CD4-positive, alpha-beta T cell treated with Interleukin-4 for 1 hour (primary cell): ENCODE measurements around the gene AQP1.

Experiments used
- DNase-seq, 2 donors: peaks; one replicate each; pipeline ENCODE4 v3.0.0-alpha.2; 2020 to 2022

Gene AQP1

DNA sequence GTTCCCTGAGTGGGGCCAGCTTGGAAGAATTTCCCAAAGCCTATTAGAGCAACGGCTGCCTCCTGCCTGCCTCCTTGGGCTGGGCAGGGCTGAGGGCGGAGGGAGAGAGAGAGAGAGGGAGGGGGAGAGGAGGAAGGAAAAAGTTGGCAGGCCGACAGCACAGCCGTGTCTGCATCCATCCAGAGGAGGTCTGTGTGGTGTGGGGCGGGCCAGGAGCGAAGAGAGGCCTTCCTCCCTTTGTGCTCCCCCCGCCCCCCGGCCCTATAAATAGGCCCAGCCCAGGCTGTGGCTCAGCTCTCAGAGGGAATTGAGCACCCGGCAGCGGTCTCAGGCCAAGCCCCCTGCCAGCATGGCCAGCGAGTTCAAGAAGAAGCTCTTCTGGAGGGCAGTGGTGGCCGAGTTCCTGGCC is at the start of gene AQP1:
AQP1 (plus strand) TSS at position 293 of the 409 bp plus-strand sequence; CDS start at position 350, 57 bp downstream.
- DNase-seq, result no peak

DNA sequence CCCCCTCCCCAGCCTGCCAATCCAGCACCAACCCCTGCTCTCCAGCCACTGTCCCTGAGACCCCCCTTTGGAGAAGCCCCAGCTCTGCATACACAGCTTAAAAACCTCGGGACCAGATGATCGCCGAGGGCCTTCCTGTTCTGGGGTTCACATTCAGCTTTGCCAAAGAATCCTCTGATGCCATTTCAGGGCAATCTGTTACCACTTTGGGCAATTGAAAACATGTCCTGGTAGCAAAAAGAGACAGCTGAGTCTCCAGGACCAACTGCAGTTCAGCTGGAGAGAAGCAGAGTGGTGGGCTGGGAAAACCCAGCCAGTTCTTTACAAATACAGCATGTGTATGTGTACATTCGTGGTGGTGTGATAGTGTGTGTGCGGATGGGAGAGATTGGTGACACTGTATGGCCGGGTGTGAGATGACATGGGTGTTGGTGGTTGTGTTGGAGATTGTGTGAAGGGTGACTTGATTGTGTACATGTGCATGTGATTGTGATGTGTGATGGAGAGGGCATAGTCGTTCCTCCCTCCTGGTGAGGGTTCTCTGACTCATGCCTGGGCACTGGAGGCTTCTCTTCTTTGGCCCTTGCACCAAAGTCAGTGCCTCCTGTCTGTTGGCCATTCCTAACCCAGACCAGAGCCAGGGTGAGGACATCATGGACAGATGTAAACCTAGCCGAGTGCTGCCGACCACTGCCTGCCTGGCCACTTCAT is 48.5 kb upstream of the AQP1 start:
- DNase-seq, result no peak

DNA sequence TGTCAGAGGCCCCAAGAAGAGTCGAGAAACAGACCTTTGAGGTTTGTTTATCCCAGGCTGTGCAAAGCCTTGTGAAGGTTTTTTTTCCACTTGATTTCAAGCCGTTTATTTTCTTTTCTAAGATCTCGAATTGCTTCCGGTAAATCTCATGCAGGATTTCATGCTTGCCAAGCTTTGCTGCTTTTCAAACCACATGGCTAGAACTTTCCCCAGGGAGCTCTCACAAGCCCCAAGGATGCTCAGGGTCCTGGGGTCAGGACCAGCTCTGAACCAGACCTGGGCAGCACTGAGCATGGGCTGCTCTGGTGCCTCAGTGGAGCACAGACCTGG is 48.0 kb upstream of the AQP1 start:
- DNase-seq, result no peak

DNA sequence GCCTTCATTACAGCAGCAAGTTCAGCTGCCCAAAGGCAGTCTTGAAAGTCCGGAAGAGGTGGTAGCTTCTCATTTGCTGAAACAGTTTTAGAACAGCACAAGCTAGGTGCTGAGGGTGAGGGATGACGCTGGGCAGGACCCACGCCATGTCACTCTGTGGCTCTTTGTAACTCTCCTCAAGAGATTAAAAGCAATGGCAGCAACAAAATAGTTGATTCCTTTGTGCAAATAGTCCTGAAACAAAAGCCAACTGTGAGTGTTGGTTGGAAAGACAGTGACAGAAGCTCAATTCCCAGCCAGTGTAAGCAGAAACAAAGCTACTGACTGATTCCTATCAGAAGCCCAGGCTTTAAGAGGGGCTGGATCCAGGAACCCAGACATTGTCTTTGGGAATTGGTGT is 47.6 kb upstream of the AQP1 start:
- no peak for DNase-seq

DNA sequence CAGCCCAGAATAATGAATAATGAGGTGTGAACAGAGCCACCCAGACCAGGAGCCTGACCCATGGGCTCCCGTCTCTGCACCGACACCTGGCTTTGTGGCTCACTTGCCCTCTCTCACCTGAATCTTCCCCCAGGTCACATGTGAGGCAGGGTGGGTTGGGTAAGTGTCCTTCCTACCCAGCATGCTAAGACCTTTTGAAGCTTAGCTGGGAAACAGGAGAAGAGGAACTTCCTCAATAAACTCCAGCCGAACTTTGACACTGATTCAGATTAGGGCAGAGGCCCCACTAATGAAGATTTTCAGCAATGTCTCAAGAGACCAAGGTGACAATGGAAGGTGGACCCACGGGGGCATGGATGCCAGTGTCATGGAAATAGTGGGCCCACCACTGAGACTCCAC is 46.6 kb upstream of the AQP1 start:
- DNase-seq, result no peak

DNA sequence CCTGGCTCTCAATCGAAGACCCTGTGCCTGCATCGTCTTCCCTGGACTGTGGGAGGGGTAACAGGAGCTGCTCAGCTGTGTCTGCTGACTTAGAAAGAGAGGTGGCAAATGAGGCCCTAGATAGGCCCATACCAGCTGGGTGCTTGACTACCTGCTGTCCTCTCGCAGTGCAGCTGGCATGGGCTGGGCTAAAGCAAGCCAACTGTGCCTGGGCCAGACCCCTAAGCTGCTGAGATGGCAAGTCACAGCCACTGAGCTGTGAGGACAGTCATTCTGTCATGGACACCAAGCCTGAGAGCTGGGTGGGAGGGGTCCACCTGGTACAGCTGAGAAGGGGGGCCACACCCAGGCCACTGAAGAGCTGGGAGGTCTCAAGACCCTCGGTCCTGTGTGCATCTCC is 45.8 kb upstream of the AQP1 start:
- no peak for DNase-seq

DNA sequence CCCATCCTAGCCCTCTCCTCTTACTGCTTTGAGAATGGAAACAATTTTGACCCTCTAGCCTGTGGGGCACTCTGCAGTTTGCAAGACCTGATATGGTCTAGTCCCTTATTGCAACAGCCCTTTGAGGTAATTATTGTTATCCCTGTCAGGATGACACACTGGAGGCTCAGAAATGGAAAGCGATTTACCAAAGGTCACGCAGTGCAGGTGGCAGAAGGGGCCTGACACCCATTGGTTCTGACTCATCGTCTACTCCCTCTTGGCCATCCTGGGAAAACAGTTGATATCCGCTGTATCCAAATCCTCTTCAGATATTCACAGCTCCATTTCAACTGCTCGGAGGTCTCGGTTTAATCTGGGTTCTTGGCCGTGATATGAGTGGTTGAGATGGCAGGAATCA is 44.7 kb upstream of the AQP1 start:
- no peak for DNase-seq

DNA sequence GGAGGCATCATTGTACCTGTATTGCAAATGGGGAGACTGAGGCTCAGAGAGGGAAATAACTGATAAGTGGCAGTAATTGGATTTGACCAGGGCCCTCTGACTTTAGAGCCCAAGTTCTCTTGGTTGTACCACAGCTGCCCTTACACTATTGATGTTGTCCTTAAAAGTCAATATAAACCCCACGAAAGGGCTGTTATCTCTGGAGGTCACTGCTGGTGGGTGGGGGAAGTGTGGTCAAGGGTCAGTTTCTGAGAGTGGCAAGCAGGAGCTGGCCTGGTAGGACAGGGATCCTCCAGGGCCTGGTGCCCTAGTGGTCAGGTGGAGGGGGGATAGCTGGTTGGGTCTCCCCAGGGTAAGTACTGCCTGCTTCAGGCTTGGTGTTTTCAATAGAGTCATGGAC is 44.2 kb upstream of the AQP1 start:
- no peak for DNase-seq

DNA sequence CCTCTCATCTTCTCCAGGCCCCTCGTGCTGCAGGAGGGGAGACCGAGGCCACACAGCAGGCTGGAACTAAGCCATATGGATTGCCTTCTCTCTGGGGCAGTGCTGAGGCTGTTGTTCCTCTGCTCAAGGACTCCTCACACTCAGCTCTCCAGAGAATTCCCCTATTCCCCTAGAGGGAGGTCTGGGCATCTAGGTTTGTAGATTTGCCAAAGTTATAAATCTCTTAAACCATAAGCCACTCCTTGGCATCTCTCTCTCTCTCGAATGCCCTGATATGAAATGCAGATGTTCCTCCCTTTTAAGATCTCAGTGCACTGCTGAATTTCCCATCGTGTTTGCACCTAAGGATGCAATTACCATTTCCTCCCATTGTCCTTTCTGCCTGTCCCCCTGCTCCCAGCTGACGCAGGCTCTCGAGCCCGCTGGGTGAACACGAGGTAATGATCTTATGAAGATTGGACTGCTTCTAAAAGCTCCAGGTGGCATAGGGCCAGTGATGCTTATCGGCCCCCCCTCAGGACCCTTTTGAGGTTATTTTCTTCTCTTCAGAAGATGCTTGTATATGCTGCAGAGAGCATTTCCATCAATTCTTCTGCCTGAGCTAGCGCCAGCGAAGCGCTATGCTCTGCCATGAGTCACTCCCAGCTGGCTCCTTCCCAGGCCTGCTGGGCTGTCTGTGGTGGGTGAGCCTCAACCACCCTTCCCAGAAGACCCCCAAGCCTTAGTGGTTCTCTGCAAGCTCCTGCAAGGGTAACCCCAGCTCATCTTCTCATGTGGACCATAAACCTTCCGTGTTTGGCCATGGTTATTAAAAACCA is 41.6 kb upstream of the AQP1 start:
- DNase-seq, result no peak

DNA sequence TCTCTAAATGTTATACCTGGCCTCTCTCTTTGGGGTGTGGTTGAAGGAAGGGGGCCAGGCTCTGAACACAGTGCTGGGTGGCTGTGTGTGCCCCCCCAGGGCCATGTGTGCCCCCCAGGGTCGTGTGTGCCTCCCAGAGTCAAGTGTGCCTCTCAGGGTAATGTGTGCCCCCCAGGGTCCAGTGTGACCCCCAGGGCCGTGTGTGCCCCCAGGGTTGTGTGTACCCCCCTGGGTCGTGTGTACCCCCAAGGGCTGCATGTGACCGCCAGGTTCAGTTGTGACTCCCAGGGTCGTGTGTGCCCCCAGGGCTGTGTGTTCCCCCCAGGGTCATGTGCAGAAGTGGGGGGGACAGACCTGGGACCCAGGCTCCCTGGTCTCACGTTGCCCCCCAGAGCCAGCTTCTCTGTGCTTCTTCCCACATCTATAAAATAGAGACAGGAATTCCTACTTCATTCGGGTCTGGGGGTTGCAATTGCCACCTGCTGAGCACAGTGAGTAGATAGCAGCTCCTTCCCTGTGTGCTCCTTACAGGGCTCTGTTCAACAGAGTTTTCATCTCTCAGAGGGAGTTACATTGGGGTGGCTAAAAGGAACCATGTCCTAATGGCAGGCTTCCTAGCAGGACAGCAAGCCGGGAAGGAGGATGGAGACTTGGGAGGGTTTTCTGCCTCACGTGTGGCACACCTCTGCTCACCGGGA is 40.7 kb upstream of the AQP1 start:
- no peak for DNase-seq

DNA sequence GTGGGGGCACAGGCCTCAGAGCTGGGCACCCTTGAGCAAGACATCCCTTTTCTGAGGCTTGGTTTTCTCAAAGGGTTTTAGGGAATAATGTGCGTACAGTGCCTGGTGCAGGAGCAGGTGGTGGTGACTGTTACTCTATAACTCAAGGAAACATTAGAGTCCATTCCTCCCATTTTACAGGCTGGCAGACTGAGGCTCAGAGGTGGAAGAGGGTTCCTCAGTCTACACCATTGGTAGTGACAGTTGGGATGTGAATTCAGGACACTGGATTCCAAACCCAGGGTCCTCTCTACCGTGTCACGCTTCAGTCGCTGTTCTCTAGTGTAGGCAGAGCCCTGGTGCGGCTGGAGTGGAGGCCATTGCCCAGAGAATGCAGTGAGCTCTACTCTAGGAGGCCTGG is 40.0 kb upstream of the AQP1 start:
- DNase-seq, result no peak

DNA sequence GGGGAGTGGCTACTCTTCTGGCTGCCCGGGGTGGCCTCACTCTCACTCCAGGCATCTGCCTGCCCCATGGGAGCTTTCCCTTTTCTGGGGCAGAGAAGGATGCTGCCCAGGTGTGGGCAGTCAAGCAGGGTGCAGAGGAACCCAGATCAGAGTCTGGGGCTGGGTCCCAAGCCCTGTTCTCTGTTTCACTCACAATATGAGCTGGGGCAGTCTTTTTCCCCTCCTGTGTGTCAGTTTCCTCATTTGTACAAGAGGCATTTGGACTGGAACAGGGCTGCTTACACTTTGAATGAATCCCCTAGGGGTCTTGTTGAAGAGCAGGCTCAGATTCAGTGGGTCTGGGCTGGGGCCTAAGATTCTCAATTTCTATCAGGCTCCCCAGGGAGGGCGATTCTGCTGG is 38.4 kb upstream of the AQP1 start:
- DNase-seq, result no peak

DNA sequence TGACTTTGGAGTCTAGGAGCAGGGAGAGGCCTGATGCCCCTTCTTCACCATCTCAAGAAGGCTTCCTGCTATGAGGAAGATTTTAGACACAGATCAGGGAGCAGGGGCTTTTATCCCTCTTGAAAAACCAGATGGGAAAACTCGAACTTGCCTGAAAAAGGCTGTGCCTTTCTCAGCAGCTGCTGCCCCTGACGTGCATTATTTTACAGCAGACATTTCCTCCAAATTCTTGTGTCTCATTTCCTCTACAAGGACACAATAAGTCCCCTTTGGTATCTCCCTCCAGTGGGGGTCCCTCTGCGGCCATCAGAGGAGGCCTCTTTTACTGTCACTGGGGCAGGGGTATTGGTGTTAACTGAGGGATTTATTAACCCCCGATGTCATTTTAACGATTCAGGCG is 38.0 kb upstream of the AQP1 start:
- DNase-seq, result no peak

DNA sequence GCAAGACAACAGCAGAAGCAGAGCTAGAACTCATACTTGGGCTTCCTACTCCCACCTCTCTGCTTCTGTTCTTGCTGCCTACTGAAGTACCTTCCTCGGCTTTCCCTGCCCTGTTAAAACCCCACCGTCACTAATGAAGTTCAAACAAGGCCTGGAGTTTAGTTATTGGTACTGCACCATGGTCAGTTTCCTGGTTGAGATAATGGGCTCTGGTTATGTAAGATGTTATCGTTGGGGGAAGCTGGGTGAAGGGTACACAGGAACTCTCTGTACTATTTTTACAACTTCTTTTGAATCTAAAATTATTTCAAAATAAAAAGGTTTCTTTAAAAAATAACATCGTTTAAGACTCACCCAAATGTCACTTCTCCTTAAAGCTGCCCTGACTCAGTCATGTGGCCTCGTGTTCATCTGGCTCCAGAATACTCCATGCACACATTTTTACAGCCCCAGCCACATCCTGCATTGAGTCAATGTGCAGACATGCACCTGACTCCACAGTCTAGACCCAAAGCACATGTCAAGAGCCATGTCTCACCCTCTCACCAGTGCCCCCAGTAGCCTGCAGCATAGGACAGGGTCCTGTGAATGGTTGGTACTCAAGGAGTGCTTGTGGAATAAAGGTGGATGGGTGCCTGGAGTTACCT is 36.9 kb upstream of the AQP1 start:
- no peak for DNase-seq

DNA sequence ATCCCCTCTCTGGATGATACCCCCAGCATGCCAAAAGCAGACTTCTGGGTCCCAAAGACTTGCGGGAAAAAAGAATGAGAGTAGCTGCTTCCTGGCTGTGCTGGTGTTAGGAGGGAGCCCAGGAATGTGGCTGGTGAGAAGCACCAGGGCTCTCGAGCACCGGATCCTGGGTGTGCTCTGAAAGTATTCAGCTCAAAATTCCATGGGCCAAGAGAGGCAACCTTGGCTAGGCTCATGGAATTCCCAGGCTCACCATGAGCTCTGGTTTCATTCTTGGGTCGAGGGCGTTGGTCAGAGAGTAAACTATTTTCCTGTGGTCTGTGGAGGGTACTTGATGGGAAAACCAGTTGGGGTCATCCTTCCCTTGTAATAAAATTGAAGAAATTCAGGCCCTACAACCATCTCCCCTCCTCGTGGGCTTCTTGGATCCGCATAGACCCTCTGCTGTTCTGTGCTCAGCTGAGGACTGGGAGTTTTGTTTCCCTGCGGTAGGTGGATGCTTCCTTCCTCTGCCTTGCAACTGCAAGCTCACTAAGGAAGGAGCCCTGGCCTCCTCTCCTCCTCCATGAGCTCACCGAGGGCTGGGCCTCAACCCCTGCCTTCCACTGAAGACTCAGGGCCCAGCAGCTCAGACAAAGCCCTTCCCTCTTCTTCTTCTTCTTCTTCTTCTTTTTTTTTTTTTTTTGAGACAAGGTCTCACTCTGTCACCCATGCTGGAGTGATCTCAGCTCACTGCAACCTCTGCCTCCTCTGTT is 34.5 kb upstream of the AQP1 start:
- no peak for DNase-seq

DNA sequence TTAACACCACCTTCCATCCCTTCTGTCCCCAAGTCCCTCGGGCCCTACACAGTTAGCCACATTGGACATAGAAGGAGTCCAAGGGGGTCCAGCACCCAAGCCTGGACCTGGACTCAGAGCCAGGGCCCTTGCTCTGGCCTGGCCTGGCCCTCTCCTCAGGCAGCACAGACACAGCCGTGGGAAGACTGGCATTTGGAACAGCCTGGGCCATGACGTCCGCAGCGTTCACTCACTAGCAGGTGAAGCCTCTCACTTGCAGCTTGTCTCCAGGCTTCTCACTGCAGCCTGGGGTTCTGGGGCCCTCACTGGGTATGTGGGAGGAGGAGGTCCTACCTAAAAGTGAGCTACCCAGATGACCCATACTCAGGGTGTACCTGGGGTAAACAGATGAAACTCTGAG is 33.7 kb upstream of the AQP1 start:
- DNase-seq, result no peak

DNA sequence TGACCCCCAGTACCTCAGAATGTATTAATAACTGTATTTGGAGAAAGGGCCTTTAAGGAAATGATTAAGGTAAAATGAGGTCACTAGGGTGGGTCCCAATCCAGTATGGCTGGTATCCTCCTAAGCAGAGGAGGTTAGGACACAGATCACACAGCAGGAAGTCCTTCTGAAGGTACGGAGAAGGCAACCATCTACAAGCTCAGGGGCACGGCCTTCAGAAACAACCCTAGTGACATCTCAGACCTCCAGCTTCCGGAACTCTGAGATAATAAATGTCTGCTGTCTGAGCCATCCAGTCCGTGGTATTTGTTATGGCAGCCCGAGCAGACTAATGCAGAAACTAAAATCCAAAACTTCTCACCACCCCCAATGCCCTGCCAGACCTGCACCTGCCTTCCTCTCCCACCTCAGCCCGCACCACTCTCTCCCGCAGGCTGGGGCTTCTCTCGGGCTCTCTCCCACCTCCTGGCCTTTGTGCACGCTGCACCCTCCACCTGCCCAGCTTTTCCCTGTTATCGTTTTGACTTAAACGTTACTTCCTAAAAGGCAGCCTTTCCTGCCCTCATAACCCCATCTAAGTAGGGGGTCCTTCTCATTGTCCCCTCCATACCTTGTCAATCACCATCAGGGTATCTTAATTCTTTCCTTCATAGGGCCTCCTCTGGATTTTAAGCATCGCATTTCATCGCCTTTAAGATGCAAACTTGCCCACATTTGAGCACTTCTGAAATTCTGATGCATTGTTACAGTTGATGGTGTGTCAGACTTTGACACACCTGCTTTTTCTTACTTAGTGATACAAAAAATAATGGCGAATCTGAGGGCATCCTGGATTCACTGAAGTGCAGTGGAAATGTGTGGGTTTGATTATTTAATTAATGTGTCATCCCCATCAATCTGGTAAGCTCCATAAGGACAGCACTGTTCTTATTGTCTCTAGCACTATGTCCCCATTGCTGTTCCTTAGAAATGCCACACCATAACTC is 32.2 kb upstream of the AQP1 start:
- no peak for DNase-seq

DNA sequence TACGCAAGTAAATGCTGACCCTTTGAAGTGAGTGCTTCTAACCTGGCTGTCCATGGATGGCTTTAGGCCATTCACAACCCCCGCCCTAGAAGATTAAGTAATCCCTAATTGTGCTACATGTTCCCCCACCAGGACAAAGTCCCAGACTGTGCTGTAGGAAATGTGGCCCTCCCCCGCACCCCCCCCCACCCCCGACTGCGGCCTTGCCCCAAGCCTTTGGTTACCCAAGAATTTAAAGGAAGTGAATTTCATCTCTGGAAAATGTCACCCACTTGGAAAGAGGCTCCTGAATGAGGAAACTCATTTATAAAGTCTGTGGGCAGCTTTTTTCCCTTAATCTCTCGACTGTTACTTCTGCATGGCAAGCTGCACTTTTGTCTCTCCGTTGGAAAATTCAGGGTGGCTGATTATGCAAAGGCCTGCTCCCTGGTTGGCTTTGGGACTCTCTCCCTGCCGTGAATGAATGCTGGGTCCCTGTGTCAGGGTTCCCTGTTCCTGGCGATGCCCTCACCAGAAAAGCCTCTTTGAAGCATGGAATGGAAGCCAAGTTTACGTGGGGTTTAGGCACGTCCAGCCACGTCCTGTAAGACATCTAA is 31.4 kb upstream of the AQP1 start:
- DNase-seq, result no peak

DNA sequence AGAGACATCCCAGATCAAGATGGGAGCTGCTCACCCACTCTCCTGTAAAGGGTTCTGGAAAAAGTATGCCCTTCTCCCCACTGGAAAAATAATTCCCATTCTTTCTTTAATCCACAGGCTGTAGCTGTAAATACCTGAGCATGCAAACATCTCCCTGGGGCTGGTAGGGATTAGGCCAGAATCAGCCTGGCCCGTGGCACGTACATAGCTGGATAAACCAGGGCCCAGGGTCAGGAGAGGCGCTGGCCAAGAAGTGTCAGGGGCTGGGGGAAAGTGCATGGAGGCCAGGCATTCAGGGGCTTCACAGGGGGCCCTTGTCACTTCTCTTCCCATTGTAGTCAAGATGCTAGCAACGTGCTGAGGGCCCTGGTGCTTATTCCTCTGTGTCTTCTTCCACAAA is 30.7 kb upstream of the AQP1 start:
- no peak for DNase-seq

DNA sequence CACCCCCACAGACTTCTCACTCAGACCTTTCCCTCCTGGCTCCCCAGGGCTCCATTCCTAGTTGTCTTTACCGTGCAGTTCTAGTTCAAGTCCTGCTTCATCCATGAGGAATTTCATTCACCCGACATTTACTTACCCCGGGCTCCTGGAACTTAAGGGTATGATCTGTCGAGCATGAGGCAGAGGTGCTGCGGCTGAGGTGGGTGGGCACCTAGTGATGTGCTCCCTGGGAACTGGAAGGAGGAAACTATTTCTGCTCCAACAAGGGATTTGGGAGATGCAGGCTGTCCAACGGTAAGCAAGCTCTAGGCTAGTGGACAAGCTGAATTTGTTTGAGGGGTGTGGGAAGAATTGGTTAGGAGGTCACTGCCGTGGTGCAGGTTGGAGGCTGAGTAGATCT is 30.2 kb upstream of the AQP1 start:
- DNase-seq, result no peak

DNA sequence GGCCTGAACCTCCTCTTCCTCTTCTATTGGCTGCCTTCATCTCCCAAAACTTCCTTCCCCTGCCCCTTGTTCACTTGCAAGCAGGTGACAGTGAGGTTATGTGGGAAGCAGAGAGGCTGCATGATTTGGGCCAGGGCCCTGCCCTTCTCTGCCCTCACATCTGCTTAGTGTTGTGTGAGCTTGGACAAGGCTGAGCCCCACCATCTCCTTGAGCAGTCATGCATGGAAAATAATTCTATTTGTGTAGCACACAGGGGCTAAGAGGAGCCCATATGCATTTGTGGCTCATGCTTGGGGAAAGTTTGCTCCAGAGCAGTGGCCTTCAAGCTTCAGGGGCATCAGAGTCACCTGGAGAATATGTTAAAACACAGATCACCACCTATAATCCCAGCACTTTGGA is 26.8 kb upstream of the AQP1 start:
- DNase-seq, result no peak
